ENCODE measurements around the gene SVBP. TPM values are rescaled to one million over a fixed set of nuclear protein-coding genes. Genes with fewer than 3 reads are reported as not detected.
"Not testable (repeated sequence)": the region's sequence is repeated elsewhere in the genome, so short reads cannot be mapped to it uniquely, and the experiment has no call there.

The SVBP gene
- total RNA-seq, 2 experiments from 2014 or later, result 18.9 to 23.1 TPM

DNA sequence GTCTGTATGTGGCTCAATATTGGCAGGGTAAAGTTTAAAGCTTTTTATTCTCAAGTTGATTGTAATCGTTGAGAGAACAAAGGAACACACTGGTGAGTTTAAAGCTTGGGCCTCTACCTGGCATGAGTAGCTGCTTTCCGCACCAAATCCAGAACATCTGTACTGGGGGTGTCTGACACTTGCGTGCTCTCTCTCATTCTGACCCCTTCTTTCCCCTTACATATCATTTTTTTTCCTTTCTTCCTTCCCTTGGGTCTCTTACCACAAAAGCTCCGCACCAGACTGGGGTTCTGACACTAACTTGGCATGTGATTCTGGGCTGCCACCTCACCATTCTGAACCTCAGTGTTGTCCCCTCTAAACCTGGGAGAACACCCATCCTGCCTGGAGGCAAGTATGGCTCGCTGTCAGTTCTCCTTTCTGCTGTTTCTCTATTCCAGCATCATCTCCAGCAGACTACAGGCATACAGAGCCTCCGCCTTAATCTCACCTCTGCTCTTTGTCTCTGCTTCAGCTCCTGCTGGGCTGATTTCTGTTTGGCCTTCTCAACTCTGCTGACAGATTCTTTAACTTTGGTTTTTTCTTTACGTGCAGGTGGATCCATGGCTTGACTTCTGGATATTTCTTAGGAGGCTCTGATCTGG is 1.1 kb downstream of the SVBP start:
- H3K9me3 ChIP-seq (ENCODE audit: low read length), result no peaks in the 10 kb centered on the region
- peak overlapping the region; percentile 18 for H3K27ac ChIP-seq (ENCODE audit: low read depth, low read length, poor library complexity, severe bottlenecking)
- intact Hi-C loops (cut with micrococcal nuclease; ENCODE audit: unreplicated experiment), result loop anchor here (2.0 kb wide), 1 partner anchor 31 kb away; the partner anchor contains the start of gene ZNF691
- peak overlapping the region; percentile 84 for H3K4me3 ChIP-seq (ENCODE audit: low read depth, low read length, poor library complexity, severe bottlenecking)
- H2AFZ ChIP-seq (ENCODE audit: low read length), result peak overlapping the region; percentile 80; the same call in 1 of the 2 replicates
- peak overlapping the region; percentile 94 for H3K4me2 ChIP-seq (ENCODE audit: low read length)
- no peaks in the 10 kb centered on the region for H3K36me3 ChIP-seq (ENCODE audit: insufficient read depth, low read length)
- TSS peak; percentile 69 for BruUV-seq (replicated peaks)
- no peaks in the 10 kb centered on the region; the same call in 1 of the 2 replicates for H3K79me2 ChIP-seq (ENCODE audit: insufficient read depth, low read depth, low read length)
- CTCF ChIA-PET (ENCODE audit: unreplicated experiment), result no interaction called here
- POLR2A ChIA-PET, result interaction anchor here (0.6 to 2.6 kb wide), 4 partner anchors 9 to 129 kb away, joined by 3 to 18 read pairs (median 9); partner anchors contain the start of genes C1orf50, P3H1 and ZNF691
- H3K9me2 ChIP-seq (ENCODE audit: insufficient read depth, low read length), result no peaks in the 10 kb centered on the region
- H4K20me1 ChIP-seq (ENCODE audit: insufficient read depth, low read length), result no peaks in the 10 kb centered on the region
- peaks cover 21% of the 10 kb centered on the region for H3K4me1 ChIP-seq (ENCODE audit: insufficient read depth, low read length, poor library complexity, severe bottlenecking)
- TF ChIP-seq, protein P1, sequence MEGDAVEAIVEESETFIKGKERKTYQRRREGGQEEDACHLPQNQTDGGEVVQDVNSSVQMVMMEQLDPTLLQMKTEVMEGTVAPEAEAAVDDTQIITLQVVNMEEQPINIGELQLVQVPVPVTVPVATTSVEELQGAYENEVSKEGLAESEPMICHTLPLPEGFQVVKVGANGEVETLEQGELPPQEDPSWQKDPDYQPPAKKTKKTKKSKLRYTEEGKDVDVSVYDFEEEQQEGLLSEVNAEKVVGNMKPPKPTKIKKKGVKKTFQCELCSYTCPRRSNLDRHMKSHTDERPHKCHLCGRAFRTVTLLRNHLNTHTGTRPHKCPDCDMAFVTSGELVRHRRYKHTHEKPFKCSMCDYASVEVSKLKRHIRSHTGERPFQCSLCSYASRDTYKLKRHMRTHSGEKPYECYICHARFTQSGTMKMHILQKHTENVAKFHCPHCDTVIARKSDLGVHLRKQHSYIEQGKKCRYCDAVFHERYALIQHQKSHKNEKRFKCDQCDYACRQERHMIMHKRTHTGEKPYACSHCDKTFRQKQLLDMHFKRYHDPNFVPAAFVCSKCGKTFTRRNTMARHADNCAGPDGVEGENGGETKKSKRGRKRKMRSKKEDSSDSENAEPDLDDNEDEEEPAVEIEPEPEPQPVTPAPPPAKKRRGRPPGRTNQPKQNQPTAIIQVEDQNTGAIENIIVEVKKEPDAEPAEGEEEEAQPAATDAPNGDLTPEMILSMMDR (conservative IDR thresholded peaks at IDR 0.05; ENCODE audit: low read length), result no peak
- TF ChIP-seq EZH2phosphoT487 (IDR thresholded peaks at IDR 0.05; ENCODE audit: borderline replicate concordance, low read depth, low read length), result no peak
- peak; percentile 3 for DNase-seq (ENCODE audit: low spot score)

DNA sequence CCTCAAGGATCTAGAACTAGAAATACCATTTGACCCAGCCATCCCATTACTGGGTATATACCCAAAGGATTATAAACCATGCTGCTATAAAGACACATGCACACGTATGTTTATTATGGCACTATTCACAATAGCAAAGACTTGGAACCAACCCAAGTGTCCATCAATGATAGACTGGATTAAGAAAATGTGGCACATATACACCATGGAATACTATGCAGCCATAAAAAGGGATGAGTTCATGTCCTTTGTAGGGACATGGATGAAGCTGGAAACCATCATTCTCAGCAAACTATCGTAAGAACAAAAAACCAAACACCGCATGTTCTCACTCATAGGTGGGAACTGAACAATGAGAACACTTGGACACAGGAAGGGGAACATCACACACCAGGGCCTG is 2.4 kb downstream of the SVBP start:
- H3K4me2 ChIP-seq (ENCODE audit: low read length); H3K4me3 ChIP-seq (ENCODE audit: low read depth, low read length, poor library complexity, severe bottlenecking); H3K36me3 ChIP-seq (ENCODE audit: insufficient read depth, low read length); BruUV-seq (replicated peaks); H2AFZ ChIP-seq (ENCODE audit: low read length); H3K9me3 ChIP-seq (ENCODE audit: low read length); H3K9me2 ChIP-seq (ENCODE audit: insufficient read depth, low read length); CTCF ChIA-PET (ENCODE audit: unreplicated experiment); H3K27ac ChIP-seq (ENCODE audit: low read depth, low read length, poor library complexity, severe bottlenecking); H3K79me2 ChIP-seq (ENCODE audit: insufficient read depth, low read depth, low read length); DNase-seq (ENCODE audit: low spot score); intact Hi-C loops (cut with micrococcal nuclease; ENCODE audit: unreplicated experiment); H4K20me1 ChIP-seq (ENCODE audit: insufficient read depth, low read length): not testable (repeated sequence)
- POLR2A ChIA-PET, result interaction anchor here (2.0 kb wide), 1 partner anchor 48 kb away, joined by 11 read pairs; the partner anchor contains the start of genes C1orf50 and P3H1
- peaks cover 21% of the 10 kb centered on the region for H3K4me1 ChIP-seq (ENCODE audit: insufficient read depth, low read length, poor library complexity, severe bottlenecking)

DNA sequence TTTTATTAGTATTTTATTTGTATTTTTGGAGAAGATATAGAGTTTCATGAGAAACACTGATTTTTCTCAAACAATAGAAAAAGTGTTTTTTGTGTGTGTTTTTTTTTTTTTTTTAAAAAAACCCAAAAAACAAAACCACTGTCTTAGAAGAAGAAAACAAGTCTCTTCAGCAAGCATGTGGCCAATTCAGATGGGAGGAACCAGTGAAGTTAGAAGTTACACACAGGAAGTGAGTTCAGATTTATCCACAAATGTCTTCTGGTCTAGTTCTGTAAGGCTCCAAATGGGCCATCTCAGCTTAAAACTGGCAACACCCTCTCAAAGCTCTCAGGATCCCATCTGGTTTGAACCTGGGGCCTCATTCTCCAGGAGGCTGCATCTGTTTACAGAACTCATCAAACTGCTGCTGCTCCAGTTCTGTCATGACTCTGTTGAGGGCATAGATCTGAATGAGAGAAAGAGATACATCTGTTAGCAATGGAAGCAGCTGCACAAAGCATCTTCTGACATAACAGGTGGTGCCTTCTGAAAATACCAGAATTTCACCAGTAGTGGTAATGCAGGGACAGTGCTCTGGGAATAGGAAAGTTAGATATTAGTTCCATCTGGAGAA is 10.0 kb downstream of the SVBP start:
- Histone ChIP-seq H2AFZ (ENCODE audit: low read length) (no peak overlapping the region), H3K9me3 (ENCODE audit: low read length) (no peaks in the 10 kb centered on the region), H3K9me2 (ENCODE audit: insufficient read depth, low read length) (no peaks in the 10 kb centered on the region), H3K27ac (ENCODE audit: low read depth, low read length, poor library complexity, severe bottlenecking) (no peak overlapping the region), H3K4me1 (ENCODE audit: insufficient read depth, low read length, poor library complexity, severe bottlenecking) (no peaks in the 10 kb centered on the region), H3K4me3 (ENCODE audit: low read depth, low read length, poor library complexity, severe bottlenecking) (no peak overlapping the region), H3K4me2 (ENCODE audit: low read length) (no peak overlapping the region), H3K36me3 (ENCODE audit: insufficient read depth, low read length) (peaks cover 5% of the 10 kb centered on the region), H4K20me1 (ENCODE audit: insufficient read depth, low read length) (no peaks in the 10 kb centered on the region), H3K79me2 (ENCODE audit: insufficient read depth, low read depth, low read length) (no peaks in the 10 kb centered on the region)
- no TSS peak for BruUV-seq (replicated peaks)
- CTCF ChIA-PET (ENCODE audit: unreplicated experiment), result no interaction called here
- TF ChIP-seq EZH2phosphoT487 (IDR thresholded peaks at IDR 0.05; ENCODE audit: borderline replicate concordance, low read depth, low read length), result no peak
- TF ChIP-seq, protein P1 (conservative IDR thresholded peaks at IDR 0.05; ENCODE audit: low read length), result no peak
- no peak for DNase-seq (ENCODE audit: low spot score)
- POLR2A ChIA-PET, result interaction anchor here (0.7 to 3.6 kb wide), 5 partner anchors 9 to 39 kb away, joined by 3 to 18 read pairs (median 9); partner anchors contain the start of genes ERMAP, SVBP and ZNF691
- intact Hi-C loops (cut with micrococcal nuclease; ENCODE audit: unreplicated experiment), result no loop called here
